Measurements from ENCODE around the gene HERC3.

The HERC3 gene

DNA sequence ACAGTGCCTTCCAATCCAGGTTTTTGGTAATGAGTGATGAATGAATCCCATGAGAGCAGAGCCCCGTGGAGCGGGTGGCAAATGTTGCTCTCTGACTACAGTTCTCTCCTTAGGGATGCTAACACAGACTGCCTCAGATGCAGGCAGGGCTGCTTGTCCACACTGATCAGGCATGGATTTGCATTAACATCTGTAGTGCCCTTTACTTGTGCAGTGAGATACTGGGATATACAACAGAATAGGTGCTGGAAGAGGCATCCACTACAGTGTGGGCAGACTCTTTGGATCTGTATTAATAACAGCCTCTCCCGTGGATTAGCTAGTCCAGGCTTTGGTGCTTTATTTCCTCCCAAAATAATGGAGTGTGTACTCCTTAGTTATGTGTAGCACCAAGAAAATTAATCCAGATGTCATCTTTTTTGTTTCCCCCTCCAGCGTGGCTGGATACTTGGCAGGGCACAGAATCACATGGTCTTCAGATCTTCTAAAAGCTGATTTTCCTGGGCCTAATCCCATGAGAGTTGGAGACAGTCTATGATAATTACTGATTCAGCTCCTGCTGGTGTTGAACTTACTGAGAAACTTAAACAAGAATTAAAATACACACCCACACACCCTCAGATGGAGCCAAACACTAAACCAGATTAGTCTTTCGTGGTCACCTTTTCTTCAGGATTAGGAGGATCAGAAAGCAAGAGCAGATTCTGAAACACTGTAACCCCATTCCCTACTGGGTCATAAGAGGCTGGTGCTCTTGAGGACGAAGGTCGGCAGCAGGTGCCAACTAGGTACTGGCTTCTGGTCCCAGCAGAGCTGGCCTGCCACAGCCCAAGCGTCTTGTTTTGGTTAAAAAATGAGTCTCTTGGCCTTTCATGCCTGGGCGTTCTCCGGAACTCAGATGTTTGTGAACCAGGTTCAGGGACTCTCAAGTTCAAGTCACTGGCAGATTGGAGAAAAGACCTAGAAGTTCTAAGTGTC lies 128.5 kb downstream of the HERC3 start:
- no peak for DNase-seq

DNA sequence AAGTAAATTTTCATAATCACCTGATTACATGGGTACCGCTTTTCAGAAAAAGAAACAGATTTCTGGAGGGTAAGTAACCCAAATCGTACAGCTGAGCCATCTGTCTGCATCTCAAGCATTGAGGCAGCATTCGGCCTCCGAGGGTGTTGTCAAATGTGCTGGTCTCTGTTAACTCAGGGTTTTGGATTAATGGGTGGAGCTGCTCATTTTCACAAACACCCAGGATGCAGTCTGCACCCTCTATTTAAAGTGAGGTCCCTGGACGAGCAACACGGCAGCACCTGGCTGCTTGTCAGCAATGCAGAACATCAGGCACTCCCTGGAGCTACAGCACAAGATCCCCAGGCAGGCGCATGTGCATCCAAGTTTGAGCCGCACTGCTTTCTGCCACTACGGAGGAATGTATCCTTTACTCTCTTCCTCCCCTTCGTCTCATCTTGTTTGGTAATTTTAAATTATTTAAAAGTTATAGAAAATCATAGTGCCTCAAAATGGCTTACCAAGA lies 130.0 kb downstream of the HERC3 start:
- DNase-seq: no peak

DNA sequence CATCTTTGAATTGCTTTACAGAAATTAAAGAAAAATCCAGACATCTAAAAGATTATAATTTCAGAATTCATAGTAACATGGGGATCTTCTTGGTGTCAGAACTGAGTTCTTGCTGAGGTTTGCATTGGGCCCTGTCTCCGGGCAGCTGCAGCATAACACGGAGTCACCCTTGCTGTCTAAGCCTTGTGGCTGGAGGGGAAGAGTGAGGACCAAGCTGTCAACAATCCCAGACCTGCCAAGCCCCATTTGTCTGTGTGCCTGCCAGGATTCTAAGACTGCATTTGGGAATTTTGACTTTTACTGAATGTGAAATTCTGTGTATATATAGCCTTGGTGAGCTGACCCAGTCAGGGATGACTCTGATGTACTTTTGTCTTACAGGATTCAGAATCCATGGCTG lies 130.5 kb downstream of the HERC3 start:
- DNase-seq: no peak

DNA sequence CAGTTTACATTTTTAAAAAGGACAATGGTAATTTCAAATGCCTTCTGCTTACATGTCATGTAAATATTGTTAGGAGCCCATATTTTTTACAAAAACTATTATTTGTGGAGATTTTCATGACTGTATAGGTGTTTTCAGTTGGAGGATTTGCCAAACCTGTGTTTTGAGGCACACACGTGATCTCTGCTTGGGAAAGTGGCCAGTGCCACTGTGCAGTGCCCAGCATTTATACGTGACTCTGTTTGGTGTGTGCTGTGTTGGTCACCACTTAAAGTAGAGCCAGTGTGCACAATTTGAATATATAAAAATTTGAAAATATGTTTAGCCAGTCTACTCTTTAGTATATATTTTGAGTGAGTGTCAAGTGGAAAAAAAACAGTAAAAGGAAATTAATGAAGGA lies 132.1 kb downstream of the HERC3 start:
- DNase-seq: no peak

DNA sequence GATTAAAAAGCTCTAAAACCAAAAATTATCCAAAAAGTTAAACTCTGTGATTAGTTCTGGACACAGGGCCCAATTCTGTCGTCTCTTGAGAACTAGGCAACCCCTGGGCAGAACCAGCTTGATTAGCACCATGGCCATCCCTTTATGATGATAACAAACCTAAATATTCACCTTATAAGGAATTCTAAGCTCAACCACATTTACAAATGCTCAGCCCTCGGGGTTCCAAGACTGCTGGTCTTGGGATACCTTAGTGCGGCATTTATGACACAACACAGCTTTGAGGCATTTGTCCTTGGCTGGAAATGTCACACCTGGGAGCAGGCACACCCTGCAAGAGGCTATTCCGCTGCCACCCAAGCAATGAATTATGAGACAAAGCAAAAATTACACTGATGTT lies 132.9 kb downstream of the HERC3 start:
- DNase-seq: no peak

DNA sequence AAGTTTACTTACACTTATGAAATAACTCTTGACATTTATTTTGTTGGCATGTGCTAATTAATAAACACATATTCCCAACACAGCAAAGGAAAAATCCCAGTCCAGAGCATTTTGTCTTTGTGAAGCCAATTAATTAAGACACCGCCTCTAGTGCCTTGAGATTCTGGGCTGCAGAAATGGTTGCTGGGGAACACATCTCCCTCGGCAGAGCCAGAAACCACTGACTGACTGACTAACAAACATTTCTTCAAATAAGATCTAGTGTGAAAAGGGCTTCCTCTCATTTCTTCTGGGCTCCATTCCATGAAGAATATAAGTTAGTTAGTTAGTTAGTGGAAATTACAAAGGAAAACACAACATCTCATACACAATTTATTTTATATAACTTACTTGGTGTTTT lies 133.7 kb downstream of the HERC3 start:
- no peak for DNase-seq

DNA sequence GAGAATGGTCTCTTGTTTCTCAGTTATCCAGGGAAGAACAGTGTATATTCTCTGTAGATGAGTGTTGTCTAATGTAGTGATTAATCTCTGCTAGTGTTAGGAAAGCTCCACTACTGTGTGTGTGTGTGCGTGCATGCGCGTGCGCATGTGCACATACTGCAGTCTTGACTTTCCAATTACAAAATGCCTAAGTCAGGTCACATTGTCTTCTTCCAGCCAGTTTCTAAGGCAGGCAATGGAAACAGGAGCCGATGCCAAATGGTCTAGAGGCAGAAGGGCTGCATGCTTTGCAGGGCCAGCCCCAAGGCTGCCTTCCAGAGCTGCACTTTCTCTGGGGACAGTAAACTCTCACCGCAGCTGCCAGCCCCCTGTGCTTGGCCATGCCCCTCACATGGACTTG lies 135.9 kb downstream of the HERC3 start:
- no peak for DNase-seq

DNA sequence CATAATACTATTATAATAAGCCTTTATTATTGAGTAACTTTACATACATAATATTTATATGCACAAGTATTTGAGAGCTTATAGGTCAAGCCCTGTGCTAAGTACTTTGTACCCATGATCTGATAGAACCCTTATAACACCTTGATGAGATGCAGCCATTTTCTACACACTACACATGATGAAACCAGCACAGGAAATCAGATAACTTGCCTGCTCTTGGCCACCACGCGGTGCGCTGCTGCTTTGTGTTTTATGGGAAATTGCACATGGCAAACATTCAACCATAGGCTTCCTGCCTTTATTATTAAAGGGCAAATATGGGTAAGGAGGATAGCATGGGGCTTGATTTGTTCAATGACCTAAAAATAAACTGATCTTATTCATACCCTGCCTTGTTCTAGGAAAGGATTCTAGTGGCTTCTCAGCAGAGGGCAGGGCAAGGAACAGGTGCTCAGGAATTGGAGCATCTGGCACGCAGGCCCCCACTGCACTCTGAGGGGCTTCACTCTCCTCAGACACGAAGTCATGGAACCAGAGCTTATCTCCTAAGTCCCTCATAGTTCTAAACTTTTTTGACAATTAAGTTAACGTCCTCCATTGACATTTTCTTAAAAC lies 137.0 kb downstream of the HERC3 start:
- DNase-seq: no peak

DNA sequence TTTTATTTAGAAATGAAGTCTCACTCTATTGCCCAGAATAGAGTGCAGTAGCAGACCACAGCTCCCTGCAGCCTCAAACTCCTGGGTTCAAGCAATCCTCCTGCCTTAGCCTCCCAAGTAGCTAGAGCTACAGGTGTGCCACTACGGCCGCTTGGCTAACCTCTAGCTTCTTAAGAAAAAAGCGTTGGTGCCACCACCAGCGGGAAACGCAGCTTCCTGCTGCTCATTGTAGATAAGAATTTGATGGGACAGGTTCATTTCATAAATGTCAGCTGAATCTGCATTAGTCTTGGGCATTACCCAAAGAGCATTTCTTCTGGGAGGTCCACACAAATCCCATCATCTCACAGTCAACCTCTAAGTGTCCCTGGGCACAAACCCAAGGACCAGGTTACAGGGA lies 138.5 kb downstream of the HERC3 start:
- DNase-seq: no peak

DNA sequence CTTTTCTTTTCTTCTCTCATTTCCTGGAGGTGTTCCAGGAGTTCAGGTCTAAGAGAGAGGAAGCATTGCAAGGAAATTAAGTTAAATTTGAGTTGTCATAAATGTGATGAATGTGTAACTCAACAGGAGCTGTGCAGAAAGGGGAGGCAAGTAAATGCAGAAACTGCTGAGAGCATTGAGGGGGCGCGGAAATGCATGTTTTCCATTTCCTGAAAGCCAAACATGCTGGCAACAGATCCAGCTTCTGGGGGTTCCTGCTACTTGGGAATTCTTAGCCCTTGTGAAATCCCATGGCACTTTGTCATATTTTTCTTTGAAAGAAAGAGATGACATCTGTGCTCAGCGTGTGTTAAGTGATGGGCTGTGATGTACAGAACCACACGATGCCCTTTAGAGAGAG lies 139.1 kb downstream of the HERC3 start:
- DNase-seq: no peak

DNA sequence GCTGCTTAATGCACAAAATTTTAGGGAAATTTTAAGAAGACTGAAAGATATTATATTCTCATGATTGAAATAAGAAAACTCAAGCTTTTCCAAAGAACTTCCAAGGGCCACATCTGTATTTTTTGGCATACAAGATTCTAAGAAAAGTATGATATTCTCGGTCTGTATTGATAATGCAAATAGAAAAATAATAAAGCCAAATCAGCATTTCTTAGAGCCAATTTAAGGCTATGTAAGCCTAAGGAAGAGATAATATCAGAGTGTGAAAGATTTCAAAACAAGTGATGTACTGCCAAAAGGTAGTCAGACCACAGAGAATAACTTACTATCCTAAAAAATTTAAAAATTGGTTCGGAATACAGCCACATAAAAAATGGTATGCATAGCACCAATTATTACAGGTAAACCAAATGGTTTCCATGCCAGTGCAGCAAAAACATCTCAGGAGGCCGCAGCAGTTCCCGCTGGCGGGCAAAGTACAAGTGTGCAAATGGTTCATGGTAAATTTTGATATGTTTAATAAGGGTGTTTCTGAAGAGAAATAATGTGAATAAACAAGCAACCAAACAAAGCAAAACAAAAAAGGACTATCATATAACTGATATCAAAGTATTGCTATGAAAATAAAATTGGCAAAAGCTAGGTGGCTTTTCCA lies 140.6 kb downstream of the HERC3 start:
- DNase-seq: no peak

DNA sequence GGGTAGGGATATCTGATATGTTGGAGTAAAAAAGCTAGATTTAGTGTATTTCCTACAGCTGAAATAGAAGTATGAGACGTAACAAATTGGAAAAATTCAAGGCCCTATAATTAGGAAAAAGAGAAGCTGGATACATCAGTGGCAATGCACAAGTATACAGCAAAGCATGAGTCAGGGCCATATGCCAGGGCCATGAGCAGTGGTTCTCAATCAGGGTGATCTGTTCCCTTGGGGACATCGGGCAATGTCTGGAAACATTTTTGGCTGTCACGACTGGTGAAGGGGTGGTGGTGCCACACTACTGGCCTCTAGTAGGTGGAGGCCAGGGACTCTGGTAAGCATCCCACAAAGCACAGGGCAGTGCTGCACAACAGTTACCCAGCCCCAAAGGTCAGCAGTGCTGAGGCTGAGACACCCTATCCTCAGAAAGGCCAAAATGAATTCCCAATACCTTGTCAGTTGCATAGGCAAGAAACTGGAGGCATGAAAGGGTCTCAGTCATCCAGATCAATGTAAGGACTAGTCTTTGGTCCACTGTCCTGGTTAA lies 142.2 kb downstream of the HERC3 start:
- no peak for DNase-seq

DNA sequence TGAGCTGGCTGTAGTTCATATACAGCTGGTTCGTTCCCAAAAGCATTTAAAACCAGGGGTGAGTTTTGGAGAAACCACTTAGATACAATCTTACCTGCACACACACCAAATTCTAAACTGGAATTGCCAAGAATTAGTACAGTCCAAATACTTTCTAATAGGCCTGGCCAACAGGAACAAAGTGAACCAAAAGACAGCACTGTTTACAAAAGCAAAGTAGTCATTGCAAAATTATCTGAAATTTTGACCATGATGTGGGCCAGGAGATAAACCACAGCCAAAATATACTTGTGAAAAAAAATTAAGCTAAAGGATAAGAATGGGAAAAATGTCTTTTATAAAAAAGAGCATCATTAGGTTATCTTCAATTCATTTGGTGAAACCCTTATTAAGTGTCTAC lies 143.3 kb downstream of the HERC3 start:
- no peak for DNase-seq

DNA sequence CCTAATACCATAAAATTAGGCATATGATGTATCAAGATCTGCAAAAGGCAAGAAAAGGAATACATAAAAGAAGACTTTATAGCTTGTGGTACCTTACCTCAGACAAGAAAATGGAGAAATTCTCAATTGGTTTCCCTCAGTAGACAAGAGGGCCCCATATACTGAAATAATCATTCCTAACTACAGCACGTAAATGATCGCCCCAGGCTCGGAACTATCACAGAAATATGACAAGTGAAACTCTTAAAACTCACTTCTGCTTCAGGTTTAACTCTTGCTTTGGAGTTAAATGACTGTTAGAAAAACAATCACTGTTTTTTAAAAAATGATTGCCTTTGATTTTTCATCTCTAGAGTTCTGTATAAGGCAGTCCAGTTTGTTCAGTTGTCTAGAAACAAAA lies 144.0 kb downstream of the HERC3 start:
- no peak for DNase-seq

DNA sequence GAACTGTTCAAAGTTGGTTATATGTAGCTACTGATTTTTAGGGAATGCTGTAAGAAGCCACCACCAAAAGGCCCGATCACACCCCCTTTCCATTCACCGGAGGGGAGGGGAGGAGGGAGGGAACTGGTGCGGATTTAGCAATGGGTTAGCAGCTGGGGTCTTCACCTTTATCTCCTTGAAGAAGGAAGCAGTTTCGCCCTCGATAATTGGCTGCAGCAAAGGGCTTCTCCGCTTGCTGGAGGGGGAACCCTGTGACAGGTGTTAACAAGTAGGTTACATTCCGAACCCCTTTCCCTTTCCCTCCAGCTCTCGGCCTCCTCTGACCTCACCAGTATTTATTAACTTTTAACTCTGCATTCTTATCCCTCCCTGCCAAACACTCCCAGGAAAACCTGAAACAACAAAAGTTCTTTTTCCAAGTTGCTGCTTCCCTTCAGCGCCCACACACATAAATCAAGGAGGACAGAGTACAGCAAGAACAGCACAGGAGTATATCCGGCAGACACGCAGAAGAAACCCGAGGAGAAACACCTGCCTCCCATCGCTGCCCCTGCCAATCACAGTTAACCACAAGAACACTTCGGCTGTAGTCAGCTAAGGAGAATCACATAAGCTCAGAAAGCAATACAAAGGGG lies 145.1 kb downstream of the HERC3 start:
- peak; percentile 58 for DNase-seq

DNA sequence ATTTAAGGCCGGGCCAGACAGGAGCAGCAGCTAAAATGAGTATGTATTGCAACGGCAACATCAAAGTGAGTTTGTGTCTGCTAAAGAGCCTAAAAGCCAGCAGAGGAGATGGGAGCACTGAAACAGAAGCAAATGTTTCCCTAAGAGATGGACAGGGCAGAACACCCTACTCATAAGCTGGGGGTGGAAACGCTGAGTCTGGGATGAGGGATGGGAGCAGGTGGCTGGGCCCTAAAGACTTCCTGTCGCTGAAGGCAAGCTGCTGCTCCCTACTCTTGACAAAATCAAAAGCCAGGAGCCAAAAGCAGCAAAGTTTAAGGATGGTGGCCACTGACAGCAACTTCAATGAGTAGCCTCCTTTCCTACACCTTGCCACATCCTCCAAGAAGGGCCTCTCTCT lies 145.9 kb downstream of the HERC3 start:
- DNase-seq: no peak

DNA sequence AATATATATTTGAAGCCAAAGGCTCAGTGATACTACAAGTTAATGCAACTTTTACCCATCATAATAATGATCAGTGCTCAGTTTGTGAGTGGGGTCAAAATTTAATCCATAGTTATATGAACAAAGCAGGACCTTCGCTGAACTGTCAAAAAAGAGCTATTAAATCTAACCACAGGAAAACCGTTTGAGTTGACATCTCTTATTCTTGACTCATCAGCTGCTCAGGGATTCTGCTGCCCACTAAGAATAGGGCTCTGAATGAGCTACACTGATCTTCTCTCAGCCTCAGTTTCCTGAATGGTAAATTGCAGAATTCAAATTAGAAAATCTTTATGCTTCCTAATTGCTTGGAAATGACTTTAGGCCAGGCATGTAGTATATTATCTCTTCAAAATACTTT lies 150.3 kb downstream of the HERC3 start:
- no peak for DNase-seq

DNA sequence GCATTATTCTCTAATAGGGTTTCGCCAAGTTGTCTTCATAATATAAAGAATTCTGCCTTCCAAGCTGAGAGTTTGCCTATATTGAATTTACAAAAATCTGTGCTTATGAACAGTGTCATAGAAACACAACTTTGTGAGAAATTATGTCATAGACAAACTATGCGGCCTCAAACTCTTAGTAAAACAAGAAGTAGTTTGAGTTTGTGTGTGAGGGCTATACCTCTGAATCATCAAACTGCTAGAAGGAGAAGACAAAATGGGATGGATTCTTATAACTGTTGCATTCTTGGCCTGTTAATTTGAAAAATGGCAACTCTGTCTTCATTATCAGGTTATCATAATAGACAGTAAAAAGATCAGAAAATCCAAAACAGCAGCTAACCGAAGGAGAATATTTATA lies 151.4 kb downstream of the HERC3 start:
- no peak for DNase-seq

DNA sequence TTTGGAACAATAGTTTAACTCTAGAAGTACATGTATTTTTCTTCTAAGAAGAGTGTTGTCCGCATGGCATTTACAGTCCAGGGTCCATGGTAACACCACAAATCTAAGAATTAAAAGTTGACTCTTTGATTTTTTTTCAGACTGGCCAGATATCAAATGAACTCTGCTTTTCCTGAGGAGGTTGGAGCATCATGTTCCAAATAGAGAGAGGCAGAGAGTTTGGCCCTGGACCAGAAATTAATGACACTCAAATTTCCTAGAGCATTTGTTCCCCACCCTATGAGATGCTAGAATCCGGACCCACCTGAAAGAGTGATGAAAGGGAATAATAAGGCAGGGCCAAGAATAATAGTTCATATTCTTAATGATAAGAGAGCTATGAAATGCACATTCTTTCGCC lies 152.3 kb downstream of the HERC3 start:
- DNase-seq: no peak

DNA sequence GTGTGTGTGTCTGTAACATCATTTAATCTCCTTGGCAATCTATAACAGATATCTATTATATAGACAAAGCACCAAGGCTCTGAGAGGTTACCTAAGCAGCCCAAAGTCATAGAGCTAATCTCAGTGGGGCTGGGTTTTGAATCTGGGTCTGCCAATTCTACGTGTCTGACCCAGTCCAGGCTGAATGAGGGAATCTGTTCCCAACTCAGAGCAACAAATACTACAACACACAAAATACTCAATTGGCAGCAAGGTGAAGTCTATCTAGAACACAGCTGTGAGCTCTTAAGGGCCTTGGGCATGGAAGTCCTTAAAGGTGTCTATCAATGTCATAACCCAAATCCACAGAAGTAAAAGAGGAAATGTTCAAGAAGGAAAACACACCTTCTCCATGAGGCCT lies 152.9 kb downstream of the HERC3 start:
- DNase-seq: no peak

DNA sequence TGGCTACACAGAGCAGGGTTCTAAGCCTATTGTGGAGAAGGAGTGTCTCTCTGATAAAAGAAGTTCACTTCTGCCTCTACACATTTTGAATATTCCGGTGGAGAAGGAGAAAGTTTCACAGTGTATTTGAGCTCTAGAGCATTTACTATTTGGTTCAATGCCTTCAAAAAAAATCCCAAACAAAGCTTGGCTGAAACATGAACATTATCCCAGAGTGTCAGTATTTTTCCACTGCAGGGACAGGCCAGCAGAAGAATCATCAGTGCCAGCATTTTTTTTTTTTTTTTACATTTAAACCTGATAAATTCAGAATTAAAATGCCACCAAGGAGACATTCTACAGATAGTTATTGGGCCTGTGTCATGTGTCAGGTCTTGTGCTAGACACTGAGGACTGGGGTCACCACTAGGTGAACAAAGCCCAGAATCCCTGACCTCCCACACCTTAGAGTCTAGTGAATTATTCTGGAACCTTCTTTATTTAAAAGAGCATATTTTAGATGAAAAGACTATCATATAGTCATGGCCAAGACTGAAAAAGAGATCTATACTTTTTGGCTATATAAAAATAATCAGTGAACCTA lies 153.4 kb downstream of the HERC3 start:
- no peak for DNase-seq

DNA sequence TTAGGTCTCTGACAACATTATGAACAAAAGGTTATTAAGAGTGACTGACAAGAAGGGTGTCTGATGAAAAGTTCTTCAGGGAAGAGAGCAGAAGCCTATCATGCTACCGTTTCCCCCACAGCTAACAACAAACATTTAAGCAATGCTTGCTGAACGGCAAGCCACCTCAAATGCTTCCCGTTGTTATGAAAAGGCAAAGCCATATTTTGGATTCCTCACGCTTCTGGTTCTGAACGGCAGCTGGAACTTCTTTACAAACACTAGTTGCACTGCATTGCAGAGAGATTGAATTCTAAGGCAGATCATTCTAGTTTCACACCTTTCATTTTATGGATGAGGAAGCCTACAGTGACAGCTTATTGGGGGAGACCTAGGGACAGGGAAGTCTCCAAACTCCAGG lies 153.9 kb downstream of the HERC3 start:
- DNase-seq: no peak

DNA sequence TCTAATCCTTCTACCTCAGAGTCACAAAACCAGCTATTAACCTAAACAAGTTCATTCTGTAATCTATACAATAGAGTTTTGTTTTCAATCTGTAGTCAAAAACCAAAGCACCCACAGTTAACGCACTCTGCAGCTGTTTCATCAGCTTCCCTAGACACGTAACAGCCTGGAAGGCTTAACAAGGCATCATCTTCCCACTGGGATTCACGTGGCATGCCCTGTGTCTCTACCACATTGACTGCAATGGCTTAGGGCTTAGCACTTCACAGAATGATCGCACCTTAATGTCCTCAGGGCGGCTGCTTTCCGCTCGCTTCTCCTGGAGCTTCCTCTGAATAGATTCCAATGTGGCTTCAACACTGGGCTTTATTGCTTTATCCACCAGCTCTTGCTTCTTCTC lies 155.1 kb downstream of the HERC3 start:
- no peak for DNase-seq

Measured in left hindlimb (tissue), 1 donor.